Esophagus squamous epithelium (tissue), 5 donors: ENCODE results near the gene TFEB. TPM values are rescaled to one million over a fixed set of nuclear protein-coding genes. Genes with fewer than 3 reads are reported as not detected.

Experiments used
- DNase-seq: peaks from one replicate; lab custom pipeline; 2025; lab: John Stamatoyannopoulos, UW
- H3K27ac ChIP-seq, 4 donors: fragments of 200-600 bp; sonication (generic); one replicate each; pipeline ENCODE4 v1.5.1; 2016 to 2019; ENCODE audit warnings: mild to moderate bottlenecking in 1 of 4
- H3K27me3 ChIP-seq, 4 donors: fragments of 200-600 bp; sonication (generic); 1 replicate in 3 of 4; 2 replicates in 1 of 4; pipeline versions ENCODE4 v1.5.1 to v1.6.0; 2017 to 2021; ENCODE audit warnings: antibody characterized with exemption in 1 of 4
- H3K36me3 ChIP-seq, 3 donors: fragments of 200-600 bp; sonication (generic); one replicate each; pipeline ENCODE4 v1.5.1; 2016 to 2019
- H3K4me1 ChIP-seq, 3 donors: fragments of 200-600 bp; sonication (generic); one replicate each; pipeline ENCODE4 v1.5.1; 2017 to 2019
- H3K4me3 ChIP-seq, 4 donors: fragments of 200-600 bp; sonication (generic); 1 replicate in 3 of 4; 2 replicates in 1 of 4; pipeline ENCODE4 v1.5.1; 2016 to 2019; ENCODE audit warnings: mild to moderate bottlenecking in 2 of 4, moderate library complexity in 1 of 4
- H3K9me3 ChIP-seq, 3 donors: fragments of 200-600 bp; sonication (generic); one replicate each; pipeline ENCODE4 v1.5.1; 2016 to 2019
- POLR2A ChIP-seq, 4 donors: fragments of 450-650 bp; IDR thresholded peaks; one replicate each; pipeline ENCODE4 v1.6.1; 2017; ENCODE audit warnings: antibody characterized with exemption in 4 of 4, mild to moderate bottlenecking in 4 of 4, moderate library complexity in 3 of 4
- WGBS, 2 donors: methylation state at CpG; one replicate each; pipeline ENCODE4 v1.1.5; 2018; 5-methylcytosine and 5-hydroxymethylcytosine counted together
- intact Hi-C: fragments of 100-400 bp; cut with DNase I; formaldehyde crosslinking; loops from one replicate; pipeline ENCODE4 v1.15.0; 2022
- total RNA-seq, 4 donors: library from RNA; depleted of rRNA; stranded (reverse); fragments of >200 nt; gene quantifications; one replicate each; pipeline ENCODE4 v1.1.0, GENCODE V29; 2016
- TF ChIP-seq, protein P1 (sequence below), 6 experiments: fragments of 450-650 bp in 4 of 6; fragments of 200-600 bp in 2 of 6; sonication (generic) in 2 of 6; IDR thresholded peaks; one replicate each; pipeline ENCODE4 v1.5.1; 2016 to 2019; ENCODE audit warnings: antibody characterized with exemption in 6 of 6, mild to moderate bottlenecking in 4 of 6, moderate library complexity in 4 of 6
- donor health status: DM: yes; HTN: yes; CAD: no.

TFEB gene
- total RNA-seq, 4 donors from 2014 or later, result 7.0 to 17.5 (median 13.4) TPM

DNA sequence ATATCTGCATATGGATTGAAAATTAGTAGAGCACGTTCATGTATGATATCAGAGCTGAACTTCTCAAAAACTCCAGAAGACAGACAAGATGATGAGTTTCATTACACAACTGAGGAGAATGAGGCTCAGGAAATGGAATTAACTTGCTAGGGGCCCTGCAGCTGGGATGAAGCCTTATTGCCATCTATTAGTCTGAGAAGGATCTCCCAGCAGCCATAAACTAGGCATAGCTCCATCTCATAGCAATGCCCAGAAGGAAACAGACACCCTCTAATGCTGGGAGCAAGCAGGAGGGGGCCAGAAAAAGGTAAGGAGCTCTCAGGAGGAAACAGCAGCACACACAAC is 18.0 kb downstream of the TFEB start:
- no peak for DNase-seq
- Histone ChIP-seq H3K4me3 (no peak overlapping the region), H3K27ac (no peak overlapping the region), H3K27me3 (no peaks in the 10 kb centered on the region), H3K4me1 (peaks cover 29 to 97% (median 49%) of the 10 kb centered on the region in 3 donors), H3K9me3 (no peaks in the 10 kb centered on the region), H3K36me3 (no peaks in the 10 kb centered on the region)
- intact Hi-C loops, result no loop called here
- no peak for TF ChIP-seq POLR2A (IDR thresholded peaks at IDR 0.05)
- TF ChIP-seq, protein P1, sequence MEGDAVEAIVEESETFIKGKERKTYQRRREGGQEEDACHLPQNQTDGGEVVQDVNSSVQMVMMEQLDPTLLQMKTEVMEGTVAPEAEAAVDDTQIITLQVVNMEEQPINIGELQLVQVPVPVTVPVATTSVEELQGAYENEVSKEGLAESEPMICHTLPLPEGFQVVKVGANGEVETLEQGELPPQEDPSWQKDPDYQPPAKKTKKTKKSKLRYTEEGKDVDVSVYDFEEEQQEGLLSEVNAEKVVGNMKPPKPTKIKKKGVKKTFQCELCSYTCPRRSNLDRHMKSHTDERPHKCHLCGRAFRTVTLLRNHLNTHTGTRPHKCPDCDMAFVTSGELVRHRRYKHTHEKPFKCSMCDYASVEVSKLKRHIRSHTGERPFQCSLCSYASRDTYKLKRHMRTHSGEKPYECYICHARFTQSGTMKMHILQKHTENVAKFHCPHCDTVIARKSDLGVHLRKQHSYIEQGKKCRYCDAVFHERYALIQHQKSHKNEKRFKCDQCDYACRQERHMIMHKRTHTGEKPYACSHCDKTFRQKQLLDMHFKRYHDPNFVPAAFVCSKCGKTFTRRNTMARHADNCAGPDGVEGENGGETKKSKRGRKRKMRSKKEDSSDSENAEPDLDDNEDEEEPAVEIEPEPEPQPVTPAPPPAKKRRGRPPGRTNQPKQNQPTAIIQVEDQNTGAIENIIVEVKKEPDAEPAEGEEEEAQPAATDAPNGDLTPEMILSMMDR (IDR thresholded peaks at IDR 0.05), result no peak
- 55 to 83% methylated on average over 1 of the region's 1 CpG for WGBS, 2 donors

- intact Hi-C loops, result no loop called here
- Histone ChIP-seq H3K4me1 (peaks cover 35 to 98% (median 55%) of the 10 kb centered on the region in 3 donors), H3K4me3 (no peak overlapping the region), H3K27me3 (no peaks in the 10 kb centered on the region), H3K36me3 (no peaks in the 10 kb centered on the region), H3K27ac (no peak overlapping the region), H3K9me3 (no peaks in the 10 kb centered on the region)
- no peak for DNase-seq
- no peak for TF ChIP-seq POLR2A (IDR thresholded peaks at IDR 0.05)
- TF ChIP-seq, protein P1 (IDR thresholded peaks at IDR 0.05), result no peak
- 56 to 89% methylated on average over 6 to 10 of the region's 11 CpGs for WGBS, 2 donors
Observed at GRCh38 chr6:41716516-41717391, 18.7 kb downstream of the TFEB start.

- no peak for TF ChIP-seq POLR2A (IDR thresholded peaks at IDR 0.05)
- TF ChIP-seq, protein P1 (IDR thresholded peaks at IDR 0.05), result no peak
- H3K27me3 ChIP-seq, result no peaks in the 10 kb centered on the region
- no peak overlapping the region for H3K4me3 ChIP-seq
- WGBS, 2 donors, result 59 to 84% methylated on average over 4 to 5 of the region's 5 CpGs
- intact Hi-C loops, result no loop called here
- H3K36me3 ChIP-seq, result no peaks in the 10 kb centered on the region
- no peak overlapping the region for H3K27ac ChIP-seq
- H3K9me3 ChIP-seq, result no peaks in the 10 kb centered on the region
- H3K4me1 ChIP-seq, result peaks cover 42 to 98% (median 61%) of the 10 kb centered on the region in 3 donors
- DNase-seq, result no peak
Observed at GRCh38 chr6:41715795-41716515, 19.5 kb downstream of the TFEB start.

DNA sequence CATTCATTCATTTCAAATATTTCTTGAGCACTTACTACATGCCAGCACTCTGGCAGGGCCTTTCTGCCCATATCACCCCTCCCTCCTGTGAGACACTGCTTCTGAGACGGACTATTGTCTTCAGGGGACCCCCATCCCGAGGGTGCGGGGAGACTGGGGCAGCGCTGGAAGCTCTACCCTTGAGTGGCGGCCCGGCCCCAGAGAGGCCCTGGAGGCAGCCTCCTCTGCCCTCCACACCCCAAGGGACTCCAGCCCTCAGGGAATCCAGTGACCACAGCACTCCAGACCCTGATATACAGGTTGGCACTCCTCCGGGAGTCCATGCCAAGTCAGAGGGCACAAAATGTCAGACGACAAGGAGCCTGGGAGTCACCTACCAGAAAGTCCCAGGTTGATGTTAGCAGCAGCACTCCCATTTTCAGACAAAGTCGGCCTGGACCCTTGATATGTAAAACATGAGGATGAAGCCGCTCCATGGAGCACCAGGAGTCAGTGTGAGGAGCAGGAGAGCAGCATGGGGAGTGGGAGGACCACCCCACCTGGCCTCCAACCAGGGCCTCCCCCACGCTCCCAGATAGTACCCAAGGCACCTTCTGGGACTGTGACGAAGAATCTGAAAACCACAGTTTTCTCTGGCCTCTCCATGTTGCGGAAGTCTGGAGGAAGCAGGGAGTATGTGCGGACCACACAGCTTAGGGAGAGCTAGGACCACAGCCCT is 20.7 kb downstream of the TFEB start:
- H3K4me3 ChIP-seq, result no peak overlapping the region
- 64% methylated on average over 10 of the region's 14 CpGs; no CpG with 5 or more reads in 1 of the 2 donors for WGBS, 2 donors
- TF ChIP-seq POLR2A (IDR thresholded peaks at IDR 0.05), result no peak
- H3K4me1 ChIP-seq, result peaks cover 42 to 92% (median 61%) of the 10 kb centered on the region in 3 donors
- no peak for DNase-seq
- intact Hi-C loops, result no loop called here
- no peaks in the 10 kb centered on the region for H3K27me3 ChIP-seq
- no peak overlapping the region for H3K27ac ChIP-seq
- no peaks in the 10 kb centered on the region for H3K36me3 ChIP-seq
- H3K9me3 ChIP-seq, result no peaks in the 10 kb centered on the region

- 52 to 66% methylated on average over 3 to 12 of the region's 14 CpGs for WGBS, 2 donors
- intact Hi-C loops, result no loop called here
- H3K27ac ChIP-seq, result peak overlapping the region; percentile 68 to 84 (median 82)
- no peaks in the 10 kb centered on the region for H3K9me3 ChIP-seq
- no peaks in the 10 kb centered on the region for H3K27me3 ChIP-seq
- peaks cover 34 to 86% (median 61%) of the 10 kb centered on the region in 3 donors for H3K4me1 ChIP-seq
- peak overlapping the region in 1 of 4 donors; percentile 24 for H3K4me3 ChIP-seq
- DNase-seq, result no peak
- TF ChIP-seq, protein P1 (IDR thresholded peaks at IDR 0.05), result no peak
- TF ChIP-seq POLR2A (IDR thresholded peaks at IDR 0.05), result no peak
- H3K36me3 ChIP-seq, result no peaks in the 10 kb centered on the region
Observed at GRCh38 chr6:41713650-41714291, 21.6 kb downstream of the TFEB start.
